HFF-Myc (cell line): ENCODE results near the gene OLIG1.

Source experiments
- DNase-seq: peaks from one replicate; pipeline ENCODE4 v3.0.0-alpha.2; 2011; ENCODE audit warnings: low read depth; ENCODE audit errors: extremely low read depth
- H3K4me3 ChIP-seq: replicated peaks from 2 replicates; pipeline ENCODE4 v1.5.1; 2011; ENCODE audit warnings: low read depth, mild to moderate bottlenecking, control low read depth, low read length
- CTCF ChIP-seq: IDR thresholded peaks from 2 replicates; pipeline ENCODE4 v1.5.1; 2012; ENCODE audit warnings: mild to moderate bottlenecking, low read depth, low read length, control low read depth; ENCODE audit errors: missing control alignments

The OLIG1 gene

GRCh38 chr21:33061233-33061632 is 8.7 kb upstream of the OLIG1 start:
- TF ChIP-seq CTCF: no peak
- H3K4me3 ChIP-seq: no peak overlapping the region
- DNase-seq: no peak

GRCh38 chr21:33063375-33063883 is 6.5 kb upstream of the OLIG1 start:
- DNase-seq: no peak
- H3K4me3 ChIP-seq: no peak overlapping the region
- no peak for TF ChIP-seq CTCF

- no peak for TF ChIP-seq CTCF
- H3K4me3 ChIP-seq: no peak overlapping the region
- DNase-seq: no peak
These were observed 5.9 kb upstream of the OLIG1 start for GRCh38 chr21:33063907-33064622.

GRCh38 chr21:33064623-33065390 is 5.1 kb upstream of the OLIG1 start:
- no peak for DNase-seq
- TF ChIP-seq CTCF: no peak
- H3K4me3 ChIP-seq: no peak overlapping the region

- no peak overlapping the region for H3K4me3 ChIP-seq
- TF ChIP-seq CTCF: no peak
- no peak for DNase-seq
These were observed 2.9 kb upstream of the OLIG1 start for GRCh38 chr21:33067043-33067442.

- TF ChIP-seq CTCF: no peak
- H3K4me3 ChIP-seq: no peak overlapping the region
- no peak for DNase-seq
These were observed 2.5 kb upstream of the OLIG1 start for GRCh38 chr21:33067457-33067856.
